Kidney (tissue), 14 donors: ENCODE data around the gene JARID2. TPM values are rescaled to one million over a fixed set of nuclear protein-coding genes. Genes with fewer than 3 reads are reported as not detected.

ENCODE experiments used
- DNase-seq, 5 donors: peaks; one replicate each; pipeline ENCODE4 v3.0.0-alpha.2; 2013 to 2020
- FAIRE-seq: peaks from 2 replicates; lab custom pipeline; 2012; peaks lifted over from hg19 to GRCh38; lab: Jason Lieb, UNC
- H3K27ac ChIP-seq, 2 donors: one replicate each; pipeline ENCODE4 v1.7.0; 2013; ENCODE audit warnings: low read depth in 2 of 2, low read length in 2 of 2, inconsistent platforms in 1 of 2
- H3K27me3 ChIP-seq: one replicate; pipeline ENCODE4 v1.7.1; 2013; ENCODE audit warnings: low read length, inconsistent platforms; ENCODE audit not compliant: control insufficient read depth, insufficient read depth
- H3K36me3 ChIP-seq, 3 donors: one replicate each; pipeline versions ENCODE4 v1.7.0 to v1.7.1; 2013; ENCODE audit warnings: low read length in 3 of 3, control low read depth in 1 of 3, inconsistent platforms in 1 of 3; ENCODE audit not compliant: insufficient read depth in 3 of 3, control insufficient read depth in 2 of 3
- H3K4me1 ChIP-seq, 3 donors: one replicate each; pipeline versions ENCODE4 v1.7.0 to v1.7.1; 2013; ENCODE audit warnings: low read length in 3 of 3, inconsistent platforms in 1 of 3, low read depth in 1 of 3; ENCODE audit not compliant: control insufficient read depth in 2 of 3, insufficient read depth in 2 of 3
- H3K4me3 ChIP-seq, 3 donors: one replicate each; pipeline versions ENCODE4 v1.7.0 to v1.8.1; 2013; ENCODE audit warnings: low read length in 3 of 3, control low read depth in 1 of 3, inconsistent platforms in 1 of 3
- H3K9ac ChIP-seq, 3 donors: one replicate each; pipeline versions ENCODE4 v1.7.0 to v1.7.1; 2013; ENCODE audit warnings: low read length in 3 of 3, control low read depth in 1 of 3, inconsistent platforms in 1 of 3
- H3K9me3 ChIP-seq, 3 donors: one replicate each; pipeline versions ENCODE4 v1.7.0 to v1.7.1; 2013; ENCODE audit warnings: low read length in 3 of 3, control low read depth in 1 of 3, inconsistent platforms in 1 of 3; ENCODE audit not compliant: control insufficient read depth in 2 of 3, insufficient read depth in 1 of 3
- intact Hi-C: fragments of 100-400 bp; cut with DNase I; formaldehyde crosslinking; loops from one replicate; pipeline ENCODE4 v1.11.1; 2022
- polyA plus RNA-seq: library from polyadenylated mRNA; stranded (reverse); fragments of 350-450 nt; fragmentation: Illumina TruSeq; extraction: RNeasy Lipid Tissue Mini Kit (QIAGEN cat#74804); gene quantifications from one replicate; pipeline ENCODE4 v1.2.3, GENCODE V29; 2014; ENCODE audit warnings: low read depth, low replicate concordance; ENCODE audit not compliant: insufficient read depth
- total RNA-seq: library from RNA; stranded (reverse); fragmentation: NEBNext Ultra II Directional; extraction: Animal tissue kit (Norgen Biotek cat#: 25700); gene quantifications from one replicate; pipeline ENCODE4 v1.2.1, GENCODE V29; 2021
- TF ChIP-seq, protein P1 (sequence below): IDR thresholded peaks from 3 replicates; pipeline ENCODE4 v1.5.1; 2012; ENCODE audit warnings: mild to moderate bottlenecking, moderate library complexity, borderline replicate concordance; ENCODE audit not compliant: insufficient read depth; ENCODE audit errors: extremely low read depth
- donor health status: control.
- donor health status: control.
- donor health status: control.
- donor health status: control.
- donor health status: control.
- donor health status: DM: yes; HTN: yes; CAD: no.
- donor health status: Normal renal cell carcinoma (clear cell type).

The JARID2 gene
- total and polyA plus RNA-seq, 2 donors from 2014 or later = 1.8 to 12.3 TPM

- no peak overlapping the region for H3K4me3 ChIP-seq
- no peak for FAIRE-seq
- no peak for DNase-seq
- no peak overlapping the region for H3K9ac ChIP-seq
- intact Hi-C loops = no loop called here
- H3K4me1 ChIP-seq = peaks cover 0 to 7% (median 4%) of the 10 kb centered on the region in 3 donors
- no peaks in the 10 kb centered on the region for H3K9me3 ChIP-seq
- TF ChIP-seq, protein P1, sequence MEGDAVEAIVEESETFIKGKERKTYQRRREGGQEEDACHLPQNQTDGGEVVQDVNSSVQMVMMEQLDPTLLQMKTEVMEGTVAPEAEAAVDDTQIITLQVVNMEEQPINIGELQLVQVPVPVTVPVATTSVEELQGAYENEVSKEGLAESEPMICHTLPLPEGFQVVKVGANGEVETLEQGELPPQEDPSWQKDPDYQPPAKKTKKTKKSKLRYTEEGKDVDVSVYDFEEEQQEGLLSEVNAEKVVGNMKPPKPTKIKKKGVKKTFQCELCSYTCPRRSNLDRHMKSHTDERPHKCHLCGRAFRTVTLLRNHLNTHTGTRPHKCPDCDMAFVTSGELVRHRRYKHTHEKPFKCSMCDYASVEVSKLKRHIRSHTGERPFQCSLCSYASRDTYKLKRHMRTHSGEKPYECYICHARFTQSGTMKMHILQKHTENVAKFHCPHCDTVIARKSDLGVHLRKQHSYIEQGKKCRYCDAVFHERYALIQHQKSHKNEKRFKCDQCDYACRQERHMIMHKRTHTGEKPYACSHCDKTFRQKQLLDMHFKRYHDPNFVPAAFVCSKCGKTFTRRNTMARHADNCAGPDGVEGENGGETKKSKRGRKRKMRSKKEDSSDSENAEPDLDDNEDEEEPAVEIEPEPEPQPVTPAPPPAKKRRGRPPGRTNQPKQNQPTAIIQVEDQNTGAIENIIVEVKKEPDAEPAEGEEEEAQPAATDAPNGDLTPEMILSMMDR = no peak
- no peaks in the 10 kb centered on the region for H3K36me3 ChIP-seq
- no peaks in the 10 kb centered on the region for H3K27me3 ChIP-seq
- no peak overlapping the region for H3K27ac ChIP-seq
Observed at GRCh38 chr6:15242937-15243614, 2.8 kb upstream of the JARID2 start.

- Histone ChIP-seq H3K9ac (peak overlapping the region in 2 of 3 donors; percentile 9 to 24), H3K27me3 (no peaks in the 10 kb centered on the region), H3K4me3 (peak overlapping the region; percentile 42 to 85 (median 54)), H3K27ac (peak overlapping the region in 1 of 2 donors; percentile 83), H3K4me1 (peaks cover 0 to 10% (median 4%) of the 10 kb centered on the region in 3 donors), H3K9me3 (no peaks in the 10 kb centered on the region), H3K36me3 (no peaks in the 10 kb centered on the region)
- intact Hi-C loops = no loop called here
- FAIRE-seq (no peak), DNase-seq (peak in 4 of 5 donors; percentile 42 to 61 (median 55))
- TF ChIP-seq, protein P1 = no peak
Observed at GRCh38 chr6:15243910-15244619, 1.8 kb upstream of the JARID2 start.

DNA sequence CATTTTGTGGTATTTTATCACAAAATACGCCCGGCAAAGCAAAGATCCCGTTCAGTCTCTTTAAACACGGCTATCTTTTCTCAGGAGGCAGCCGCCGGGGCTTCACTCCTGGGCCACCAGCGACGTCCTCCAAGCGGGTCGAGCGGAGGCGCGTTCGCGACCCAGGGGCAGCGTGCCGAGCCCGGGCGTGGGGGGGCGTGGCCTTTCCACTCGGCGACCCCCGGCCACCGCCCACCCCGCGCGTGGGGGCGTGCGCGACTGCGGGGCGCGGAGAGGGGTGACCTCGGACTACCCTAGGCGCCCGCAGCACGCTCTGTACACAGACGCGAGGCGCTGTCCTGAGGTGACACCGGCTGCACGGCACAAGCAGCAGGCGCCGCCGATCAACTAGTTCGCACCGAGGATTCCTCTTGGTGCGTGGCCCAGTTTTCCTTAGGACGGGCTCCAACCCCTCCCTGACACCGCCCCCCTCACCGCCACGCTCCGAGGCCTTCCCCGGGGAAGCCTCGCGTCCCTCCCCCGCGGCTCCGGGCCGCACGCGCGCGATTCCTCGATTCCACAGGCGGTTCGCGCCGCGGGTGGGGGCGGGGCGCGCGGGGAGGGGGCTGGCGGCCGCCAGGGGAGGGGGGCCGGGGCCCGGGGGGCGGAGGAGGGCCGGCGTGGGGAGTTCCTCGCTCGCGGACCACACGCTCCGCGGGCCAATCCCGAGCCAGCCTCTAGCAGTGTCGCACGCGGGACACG is 1.1 kb upstream of the JARID2 start:
- Histone ChIP-seq H3K27me3 (no peaks in the 10 kb centered on the region), H3K4me1 (peaks cover 0 to 13% (median 4%) of the 10 kb centered on the region in 3 donors), H3K9ac (peak overlapping the region; percentile 9 to 24 (median 24)), H3K9me3 (no peaks in the 10 kb centered on the region), H3K36me3 (no peaks in the 10 kb centered on the region), H3K4me3 (peak overlapping the region; percentile 57 to 85 (median 61)), H3K27ac (peak overlapping the region; percentile 86 to 95)
- TF ChIP-seq, protein P1 = no peak
- DNase-seq (peak in 4 of 5 donors; percentile 76 to 94 (median 83)), FAIRE-seq (no peak)
- intact Hi-C loops = no loop called here
